Endometrial microvascular endothelial cells (primary cell): ENCODE data around the gene ZCRB1. TPM values are rescaled to one million over a fixed set of nuclear protein-coding genes. Genes with fewer than 3 reads are reported as not detected.

Source experiments
- in situ Hi-C: cut with HindIII; loops from 2 replicates; pipeline ENCODE4 v1.10.0; 2017; ENCODE audit warnings: low sequenced_read_pairs, low pct_unique_long_range_greater_than_20kb; ENCODE audit errors: inconsistent ontology term
- total RNA-seq: library from RNA; depleted of rRNA; stranded (reverse); fragments of >200 nt; gene quantifications from one replicate; pipeline ENCODE4 v1.2.3, GENCODE V29; 2015; ENCODE audit errors: inconsistent ontology term

The ZCRB1 gene
- total RNA-seq, 1 donor from 2014 or later = 8.2 TPM

- in situ Hi-C loops = loop anchor here (10.0 kb wide), 1 partner anchor 952 kb away; no protein-coding TSS in a partner anchor
Measured at GRCh38 chr12:42332301-42333285, 6.7 kb upstream of the ZCRB1 start.

GRCh38 chr12:42330097-42330496, 4.2 kb upstream of the ZCRB1 start:
- in situ Hi-C loops = loop anchor here (10.0 kb wide), 1 partner anchor 955 kb away; no protein-coding TSS in a partner anchor

GRCh38 chr12:42327227-42327590, 1.3 kb upstream of the ZCRB1 start:
- in situ Hi-C loops = loop anchor here (10.0 kb wide), 1 partner anchor 172 kb away; no protein-coding TSS in a partner anchor

- in situ Hi-C loops = loop anchor here (10.0 kb wide), 1 partner anchor 172 kb away; no protein-coding TSS in a partner anchor
Measured at GRCh38 chr12:42326541-42327226, 790 bp upstream of the ZCRB1 start.

- in situ Hi-C loops = loop anchor here (10.0 kb wide), 1 partner anchor 170 kb away; no protein-coding TSS in a partner anchor
Measured at GRCh38 chr12:42325326-42325652, 605 bp downstream of the ZCRB1 start.

DNA sequence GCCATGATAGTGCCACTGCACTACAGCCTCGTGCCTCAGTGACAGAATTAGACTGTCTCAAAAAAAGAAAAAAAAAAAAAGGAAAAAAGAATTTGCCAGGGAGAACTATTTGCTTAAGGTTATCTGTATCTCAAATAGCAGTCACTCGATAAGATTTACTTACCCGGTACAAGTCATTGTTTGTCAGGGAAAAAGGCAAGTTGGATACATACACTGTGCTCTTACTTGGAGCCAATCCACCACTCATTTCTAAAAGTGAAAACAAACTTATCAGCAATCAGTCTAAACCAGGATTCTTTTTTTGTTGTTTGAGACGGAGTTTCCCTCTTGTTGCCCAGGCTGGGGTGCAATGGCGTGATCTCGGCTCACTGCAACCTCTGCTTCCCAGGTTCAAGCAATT, 2.0 kb downstream of the ZCRB1 start:
- in situ Hi-C loops = loop anchor here (10.0 kb wide), 1 partner anchor 169 kb away; no protein-coding TSS in a partner anchor

- in situ Hi-C loops = loop anchor here (10.0 kb wide), 1 partner anchor 168 kb away; no protein-coding TSS in a partner anchor
Measured at GRCh38 chr12:42322567-42322966, 3.3 kb downstream of the ZCRB1 start.

GRCh38 chr12:42320796-42321195, 5.1 kb downstream of the ZCRB1 start:
- in situ Hi-C loops = loop anchor here (10.0 kb wide), 1 partner anchor 166 kb away; no protein-coding TSS in a partner anchor

- in situ Hi-C loops = no loop called here
Measured at GRCh38 chr12:42315108-42315507, 10.8 kb downstream of the ZCRB1 start.

DNA sequence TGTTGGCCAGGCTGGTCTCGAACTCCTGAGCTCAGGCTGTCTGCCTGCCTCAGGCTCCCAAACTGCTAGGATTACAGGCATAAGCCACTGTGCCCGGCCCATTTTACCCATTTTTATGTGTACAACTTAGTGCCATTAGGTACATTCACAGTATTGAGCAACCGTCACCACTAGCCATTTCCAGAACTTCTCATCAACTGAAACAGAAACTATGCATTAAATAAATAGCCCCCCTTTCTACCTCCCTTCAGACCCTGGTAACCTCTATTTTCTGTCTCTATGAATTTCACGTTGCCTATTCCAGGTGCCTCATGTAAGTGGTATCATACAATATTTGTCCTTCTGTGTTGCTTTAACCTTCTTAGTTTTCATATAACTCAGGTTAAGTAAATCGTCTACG, 15.9 kb downstream of the ZCRB1 start:
- in situ Hi-C loops = no loop called here

DNA sequence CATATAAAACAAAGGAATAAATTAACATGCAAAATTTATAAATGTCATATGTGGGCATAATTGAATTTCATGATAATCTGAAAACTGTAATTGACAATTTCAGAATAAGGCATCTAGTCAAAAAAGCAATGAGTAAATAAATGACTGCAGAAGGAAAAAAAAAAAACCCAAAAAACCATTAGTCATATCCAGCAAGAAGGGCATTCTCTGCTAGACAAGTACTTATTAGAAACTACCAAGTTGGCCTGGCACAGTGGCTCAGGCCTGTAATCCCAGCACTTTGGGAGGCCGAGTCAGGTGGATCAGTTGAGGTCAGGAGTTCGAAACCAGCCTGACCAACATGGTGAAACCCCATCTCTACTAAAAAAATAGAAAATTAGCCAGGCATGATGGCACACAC, 17.5 kb downstream of the ZCRB1 start:
- in situ Hi-C loops = no loop called here

DNA sequence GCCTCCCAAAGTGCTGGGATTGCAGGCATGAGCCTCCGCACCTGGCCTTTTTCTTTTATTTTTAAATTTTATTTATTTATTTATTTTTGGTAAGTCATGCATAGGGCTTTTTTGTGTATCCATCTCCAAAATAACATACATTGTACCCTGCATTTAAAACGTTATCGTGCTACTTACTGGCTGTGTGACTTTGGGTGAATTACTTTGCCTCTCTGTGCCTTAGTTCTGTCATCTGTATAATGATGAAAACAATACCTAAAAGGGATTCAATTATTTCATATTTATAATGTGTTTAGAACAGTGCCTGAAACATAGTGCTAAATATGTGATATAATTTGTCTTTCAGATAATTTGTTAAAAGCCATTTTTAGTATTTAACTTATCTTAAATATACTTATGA, 19.6 kb downstream of the ZCRB1 start:
- in situ Hi-C loops = no loop called here

DNA sequence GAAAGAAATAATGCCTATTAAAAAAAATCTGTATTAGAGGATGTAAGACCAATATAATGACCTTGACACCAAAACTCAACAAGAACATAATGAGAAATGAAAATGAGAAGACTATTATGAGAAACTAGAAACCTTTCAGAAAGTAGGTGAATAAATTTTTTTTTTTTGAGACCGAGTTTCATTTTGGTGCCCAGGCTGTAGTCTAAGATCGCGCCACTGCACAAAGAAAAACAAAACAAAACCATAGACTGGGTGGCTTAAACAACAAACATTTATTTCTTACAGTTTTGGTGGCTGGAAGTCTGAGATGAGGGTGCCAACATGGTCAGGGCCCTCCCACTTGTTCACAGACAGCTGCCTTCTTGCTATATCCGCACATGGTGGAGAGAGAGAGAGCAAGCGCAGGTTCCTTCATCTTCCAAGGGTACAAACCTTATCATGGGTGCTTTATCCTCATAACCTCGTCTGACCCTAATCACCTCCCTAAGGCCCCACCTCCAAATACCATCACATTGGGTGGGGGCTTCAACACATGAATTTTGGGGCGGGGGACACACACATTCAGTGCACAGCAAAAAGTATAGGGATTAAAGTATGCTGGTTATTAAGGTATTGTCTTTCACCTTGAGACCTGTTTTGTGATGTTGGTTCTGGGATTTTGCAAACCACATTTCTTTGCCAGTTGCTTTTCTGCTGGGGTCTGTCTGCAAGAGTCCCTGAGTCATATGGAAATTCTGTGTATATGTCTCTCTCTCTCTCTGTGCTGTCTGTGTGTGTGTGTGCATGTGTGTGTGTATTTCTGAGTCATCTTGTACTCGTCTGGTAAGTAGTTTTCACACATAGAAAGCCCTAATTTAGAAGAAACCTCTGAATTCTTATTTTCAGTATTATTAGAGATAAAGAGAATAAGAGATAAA, 26.2 kb downstream of the ZCRB1 start:
- in situ Hi-C loops = no loop called here

DNA sequence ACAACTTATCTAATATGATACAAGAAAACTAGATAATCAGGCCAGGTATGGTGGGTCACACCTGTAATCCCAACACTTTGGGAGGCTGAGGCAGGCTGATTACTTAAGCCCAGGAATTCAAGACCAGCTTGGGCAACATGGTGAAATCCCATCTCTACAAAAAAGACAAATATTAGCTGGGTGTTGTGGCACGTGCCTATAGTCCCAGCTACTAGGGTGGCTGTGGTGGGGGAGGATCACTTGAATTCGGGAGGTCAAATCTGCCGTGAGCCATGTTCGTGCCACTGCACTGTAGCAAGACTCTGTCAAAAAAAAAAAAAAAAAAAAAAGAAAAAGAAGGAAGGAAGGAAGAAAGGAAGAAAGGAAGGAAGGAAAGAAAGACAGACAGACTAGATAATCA, 27.0 kb downstream of the ZCRB1 start:
- in situ Hi-C loops = no loop called here

DNA sequence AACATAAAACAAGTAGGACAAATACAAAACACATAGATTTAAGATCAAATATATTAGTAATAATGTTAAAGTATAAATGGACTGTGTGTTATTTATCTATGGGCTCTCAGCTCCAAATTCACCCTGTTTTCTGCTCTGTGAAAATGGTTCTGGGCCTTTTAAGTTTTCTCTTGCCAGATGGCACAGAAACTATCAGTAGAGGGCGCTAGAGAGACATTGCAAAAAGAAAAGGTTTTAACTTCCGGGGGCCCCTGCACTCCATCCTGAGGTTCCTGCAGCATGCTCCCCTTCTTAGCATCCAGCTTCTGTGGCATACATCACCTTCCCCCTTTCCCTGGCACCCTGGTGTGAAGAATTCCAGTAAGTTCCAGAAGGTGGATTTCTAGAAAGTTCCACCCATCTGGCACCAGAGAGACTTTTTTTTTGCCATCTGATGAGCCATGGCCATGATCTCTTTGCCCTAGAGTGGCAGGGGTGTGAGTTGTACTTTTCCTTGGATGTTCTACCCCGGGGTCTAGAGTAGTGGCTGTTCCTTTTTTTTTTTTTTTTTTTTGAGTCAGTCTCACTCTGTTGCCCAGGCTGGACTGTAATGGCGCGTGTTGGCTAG, 29.3 kb downstream of the ZCRB1 start:
- in situ Hi-C loops = no loop called here

DNA sequence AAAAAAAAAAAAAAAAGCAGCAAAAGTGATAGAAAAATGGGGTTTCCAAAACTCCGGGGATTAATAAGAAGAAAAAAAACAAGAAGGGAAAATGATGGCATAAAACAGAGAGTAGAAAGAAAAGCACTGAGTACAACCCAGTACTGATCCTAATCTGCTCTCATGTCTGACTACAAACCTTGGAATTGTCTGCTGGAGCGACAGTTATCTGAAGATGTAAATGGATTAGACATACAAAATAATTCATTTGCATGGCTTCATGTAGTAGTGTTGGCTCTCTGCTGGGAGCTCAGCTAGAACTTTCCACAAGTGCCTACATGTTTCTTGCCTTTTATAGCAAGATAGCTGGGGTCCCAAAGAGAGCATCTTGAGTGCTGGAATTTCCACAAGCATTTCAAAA, 34.2 kb downstream of the ZCRB1 start:
- in situ Hi-C loops = no loop called here

GRCh38 chr12:42288544-42288943, 37.4 kb downstream of the ZCRB1 start:
- in situ Hi-C loops = no loop called here

GRCh38 chr12:42286741-42287140, 39.2 kb downstream of the ZCRB1 start:
- in situ Hi-C loops = no loop called here
